NCI-H510A treated with DMSO at 0.1 percent for 48 hours (cell line): Measurements from ENCODE around the gene BTBD2.
A peak's percentile ranks its signal among the peaks of the same experiment; 100 is the strongest.
"Not testable (repeated sequence)": the region's sequence is repeated elsewhere in the genome, so short reads cannot be mapped to it uniquely, and the experiment has no call there.

ENCODE experiments used
- DNase-seq: peaks from one replicate; lab custom pipeline; 2025; lab: John Stamatoyannopoulos, UW

The BTBD2 gene

DNA sequence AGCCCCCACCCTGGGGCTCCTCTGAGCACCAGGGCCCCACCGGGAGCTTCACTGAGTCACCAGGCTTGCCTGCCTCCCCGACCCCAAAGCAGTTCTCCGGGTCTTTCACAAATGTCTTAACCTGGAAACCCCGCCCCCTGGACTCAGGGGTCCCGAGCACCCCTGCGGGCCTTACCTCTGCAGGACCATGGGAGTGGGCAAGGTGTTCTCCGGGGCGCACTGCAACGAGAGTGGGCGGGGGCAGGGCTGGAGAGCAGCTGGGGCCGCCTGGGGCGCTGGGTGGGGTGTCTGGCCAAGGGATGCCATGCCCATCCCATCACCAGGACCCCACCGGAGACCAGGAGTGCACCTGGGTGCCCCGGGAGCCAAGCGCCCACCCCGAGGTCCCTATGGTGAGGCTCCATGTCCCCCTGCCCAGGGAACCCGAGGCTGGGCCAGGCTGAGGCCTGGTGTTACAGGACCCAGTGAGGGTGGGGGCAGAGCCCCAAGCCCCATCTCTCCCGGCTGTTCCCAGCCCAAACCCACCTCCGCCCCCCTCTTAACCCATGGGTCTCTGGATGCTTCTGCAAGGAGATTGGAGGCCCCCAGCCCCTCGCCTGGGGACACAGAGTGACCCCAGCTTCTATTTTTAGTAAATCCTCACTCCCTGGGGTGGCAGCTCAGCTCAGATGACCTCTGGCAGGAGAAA lies 24.6 kb upstream of the BTBD2 start:
- no peak for DNase-seq

DNA sequence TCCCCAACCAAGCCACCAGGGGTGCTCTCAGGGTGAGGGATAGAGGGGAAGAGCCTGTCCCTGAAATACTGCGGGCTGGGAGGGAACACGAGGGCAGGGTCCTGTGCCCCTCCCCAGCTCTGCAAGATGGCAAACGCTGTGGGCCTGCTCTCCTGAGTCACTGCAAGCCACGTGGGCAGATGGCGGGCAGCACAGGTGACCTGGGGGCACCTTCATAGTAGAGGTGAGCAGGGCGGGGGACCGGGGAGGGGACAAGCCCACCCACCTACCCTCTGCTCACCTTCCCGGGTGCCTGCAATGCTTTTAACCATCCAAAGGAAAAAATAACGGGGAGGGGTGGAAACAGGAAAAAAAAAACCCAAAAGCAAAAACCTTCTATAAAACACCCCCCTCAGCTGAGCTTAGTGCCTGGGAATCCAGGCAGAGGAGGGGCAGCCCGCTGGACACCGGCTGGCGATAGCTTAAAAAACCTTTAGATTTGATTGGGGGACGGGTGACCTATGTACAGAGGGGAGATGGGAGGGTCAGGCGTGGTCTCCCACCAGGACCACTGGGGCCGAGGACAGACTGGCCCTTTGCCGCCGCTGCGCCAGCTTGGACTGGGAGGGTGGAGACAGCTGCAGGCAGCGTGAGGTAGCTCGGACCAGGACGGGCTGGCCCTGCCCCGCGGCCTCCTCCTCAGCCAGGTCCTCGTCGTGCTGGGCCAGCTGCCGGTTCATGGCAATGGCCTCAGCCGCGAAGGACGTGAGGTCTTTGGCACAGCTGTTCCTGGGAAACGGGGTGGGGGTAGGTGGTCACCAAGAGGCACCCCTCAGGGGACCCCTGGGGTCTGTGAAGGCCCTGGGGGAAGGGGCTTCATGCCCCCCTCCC lies 23.8 kb upstream of the BTBD2 start:
- DNase-seq = no peak

DNA sequence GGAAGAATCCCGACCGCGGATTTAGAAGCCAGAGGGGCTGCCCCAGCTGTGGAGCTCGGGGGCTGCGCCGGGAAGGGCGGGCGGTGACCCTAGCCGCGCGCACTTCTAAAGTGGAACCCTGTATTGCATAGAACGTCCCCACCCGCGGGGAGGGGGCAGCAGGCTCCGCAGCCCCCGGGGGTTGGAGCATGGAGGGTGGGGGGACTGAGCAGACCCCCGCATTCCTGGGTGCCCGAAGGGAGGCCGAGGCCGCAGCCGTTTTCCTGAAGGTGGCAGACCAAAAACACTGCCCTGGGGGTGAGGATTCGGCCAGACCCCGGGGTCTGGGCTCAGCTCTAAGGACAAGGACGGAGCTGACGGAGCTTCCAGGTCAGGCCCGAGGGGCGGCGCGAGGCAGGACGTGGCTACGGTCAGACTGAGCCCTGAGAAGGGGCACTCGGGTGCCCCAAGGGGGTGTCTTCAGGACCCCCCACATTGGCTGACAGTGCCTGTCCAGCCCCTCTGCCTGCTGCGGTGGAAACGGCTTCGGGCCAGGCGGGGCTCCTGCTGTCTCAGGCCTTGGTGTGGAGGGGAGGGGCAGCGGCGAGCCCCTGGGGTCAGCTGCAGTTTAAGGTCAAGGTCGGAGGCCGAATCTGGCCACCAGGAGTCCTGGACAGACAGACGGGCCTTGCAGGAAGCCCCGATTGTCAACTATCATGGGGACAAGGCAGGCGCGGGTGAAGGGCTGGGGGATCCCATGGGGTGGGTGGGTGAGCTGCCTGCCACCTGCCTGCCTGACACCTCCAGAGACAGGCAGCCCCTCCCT lies 23.0 kb upstream of the BTBD2 start:
- DNase-seq = no peak

DNA sequence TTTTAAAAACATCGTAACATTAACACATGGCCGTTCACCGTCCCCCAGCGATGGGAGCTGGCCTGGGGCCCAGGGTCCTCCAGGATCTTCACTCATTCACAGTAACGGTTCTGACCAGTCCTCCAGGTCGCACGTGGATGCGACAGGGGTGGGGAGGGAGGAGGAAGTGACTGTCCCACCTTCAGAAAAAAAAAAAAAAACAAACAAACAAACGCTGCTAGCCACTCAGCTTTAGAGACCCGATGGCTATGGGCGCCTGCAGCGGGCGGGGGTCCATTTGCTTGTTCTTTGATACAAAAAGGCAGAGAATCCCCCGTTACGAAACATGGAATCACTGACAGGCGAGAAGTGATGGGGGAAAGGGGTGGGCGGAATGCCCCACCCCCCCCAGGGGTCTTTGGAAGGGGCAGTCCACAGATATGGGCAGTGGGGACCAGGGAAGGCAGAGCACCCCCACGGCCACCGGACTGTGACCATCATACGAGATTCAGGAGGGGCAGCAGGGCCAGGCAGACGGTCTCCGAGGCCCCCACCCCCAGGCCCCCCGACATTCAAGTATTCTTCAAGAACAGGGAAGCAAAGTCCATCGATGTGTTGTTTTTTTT lies 22.2 kb upstream of the BTBD2 start:
- DNase-seq = no peak

DNA sequence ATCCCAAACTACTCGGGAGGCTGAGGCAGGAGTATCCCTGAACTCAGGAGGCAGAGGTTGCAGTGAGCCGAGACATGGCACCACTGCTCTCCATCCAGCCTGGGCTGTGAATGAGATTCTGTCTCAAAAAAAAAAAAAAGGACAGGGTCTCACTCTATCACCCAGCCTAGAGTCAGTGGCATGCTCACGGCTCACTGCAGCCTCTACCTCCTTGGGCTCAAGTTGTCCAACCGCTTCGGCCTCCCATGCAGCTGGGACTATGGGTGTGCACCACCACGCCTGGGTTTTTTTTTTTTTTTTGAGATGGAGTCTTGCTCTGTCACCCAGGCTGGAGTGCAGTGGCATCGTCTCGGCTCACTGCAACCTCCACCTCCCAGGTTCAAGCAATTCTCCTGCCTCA lies 20.9 kb upstream of the BTBD2 start:
- no peak for DNase-seq

DNA sequence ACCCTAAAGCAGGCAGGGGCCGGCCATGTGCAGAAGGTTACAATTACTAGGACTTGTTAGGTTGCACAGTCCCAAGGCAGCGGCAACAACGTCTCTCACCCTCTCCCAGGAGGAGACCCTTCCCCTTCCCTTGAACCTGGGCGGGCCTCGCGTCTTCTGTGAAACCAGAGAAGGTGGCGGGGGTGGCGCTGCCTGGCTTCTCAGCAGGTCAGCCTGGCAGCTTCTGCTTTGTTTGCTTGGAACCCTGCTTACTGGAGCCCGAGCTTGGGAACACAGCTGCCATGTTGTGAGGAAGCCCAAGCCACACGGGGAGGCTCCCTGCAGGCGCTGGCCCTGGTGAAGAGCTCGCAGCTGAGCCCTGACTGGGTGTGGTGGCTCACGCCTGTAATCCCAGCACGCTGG lies 20.1 kb upstream of the BTBD2 start:
- no peak for DNase-seq

DNA sequence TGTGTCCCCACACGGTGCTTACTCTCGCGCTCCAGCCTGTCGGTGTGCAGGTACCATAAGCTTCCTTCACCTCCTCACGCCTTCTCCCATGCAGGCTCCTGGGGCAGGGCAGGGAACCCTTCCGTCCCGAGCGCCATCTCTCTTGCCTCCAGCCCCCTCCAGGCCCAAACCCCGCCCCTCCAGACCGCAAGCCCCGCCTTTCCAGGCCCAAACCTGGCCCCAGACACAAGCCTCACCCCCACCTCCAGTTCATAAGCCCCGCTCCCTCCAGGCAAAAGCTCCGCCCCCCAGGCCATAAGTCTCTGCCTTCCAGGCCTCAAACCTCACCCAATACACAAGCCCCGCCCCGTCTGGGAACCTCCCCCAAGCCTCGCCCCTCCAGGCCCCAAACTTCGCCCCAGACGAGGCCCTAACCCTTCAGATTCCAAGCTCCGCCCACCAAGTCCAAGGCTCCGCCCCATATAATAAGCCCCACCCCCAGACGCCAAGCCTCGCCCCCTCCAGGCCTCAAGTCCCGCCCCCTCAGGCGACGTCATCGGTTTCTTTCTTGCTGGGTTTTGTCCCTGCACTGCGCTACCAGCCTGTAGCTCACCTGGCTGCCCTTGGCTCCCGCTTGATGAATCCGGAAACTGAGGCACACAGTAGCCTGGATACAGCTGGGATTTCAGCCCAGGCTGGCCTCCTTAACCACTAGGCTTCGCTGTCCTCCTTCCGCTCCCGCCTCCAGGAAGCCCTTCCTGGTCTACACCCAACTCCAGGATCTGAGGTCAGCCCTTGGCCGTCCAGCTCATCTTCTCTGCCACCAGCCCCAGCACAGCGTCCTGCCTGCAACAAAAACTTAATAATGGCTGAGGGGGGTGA lies 19.4 kb upstream of the BTBD2 start:
- no peak for DNase-seq

DNA sequence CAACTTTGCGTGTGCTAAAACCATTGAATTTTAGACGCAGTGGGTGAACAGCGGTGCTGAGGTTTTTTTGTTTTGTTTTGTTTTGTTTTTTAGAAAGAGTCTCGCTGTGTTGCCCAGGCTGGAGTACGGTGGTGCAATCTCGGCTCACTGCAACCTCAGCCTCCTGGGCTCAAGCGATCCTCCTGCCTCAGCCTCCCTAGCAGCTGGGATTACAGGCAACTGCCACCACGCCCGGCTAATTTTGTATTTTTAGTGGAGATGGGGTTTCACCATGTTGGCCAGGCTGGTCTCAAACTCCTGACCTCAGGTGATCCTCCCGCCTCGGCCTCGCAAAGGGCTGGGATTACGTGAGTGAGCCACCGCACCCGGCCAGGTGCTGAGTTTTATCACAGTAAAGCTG lies 18.7 kb upstream of the BTBD2 start:
- DNase-seq = not testable (repeated sequence)

DNA sequence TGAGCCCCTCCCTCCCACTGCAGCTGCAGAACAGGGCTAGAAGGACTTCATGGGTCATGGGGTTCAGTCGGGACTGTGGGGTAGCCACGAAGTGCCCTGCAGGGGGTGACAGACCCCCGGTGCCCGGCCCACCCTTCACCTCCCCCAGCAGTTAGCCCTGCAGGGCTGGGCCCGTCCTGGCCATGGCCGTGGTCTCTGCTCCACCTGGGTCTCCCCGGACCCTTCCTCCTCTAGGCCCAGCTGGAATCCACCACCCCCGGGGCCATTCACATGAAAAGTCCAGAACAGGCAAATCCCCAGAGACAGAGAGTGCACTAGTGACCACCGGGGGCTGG lies 18.3 kb upstream of the BTBD2 start:
- no peak for DNase-seq

DNA sequence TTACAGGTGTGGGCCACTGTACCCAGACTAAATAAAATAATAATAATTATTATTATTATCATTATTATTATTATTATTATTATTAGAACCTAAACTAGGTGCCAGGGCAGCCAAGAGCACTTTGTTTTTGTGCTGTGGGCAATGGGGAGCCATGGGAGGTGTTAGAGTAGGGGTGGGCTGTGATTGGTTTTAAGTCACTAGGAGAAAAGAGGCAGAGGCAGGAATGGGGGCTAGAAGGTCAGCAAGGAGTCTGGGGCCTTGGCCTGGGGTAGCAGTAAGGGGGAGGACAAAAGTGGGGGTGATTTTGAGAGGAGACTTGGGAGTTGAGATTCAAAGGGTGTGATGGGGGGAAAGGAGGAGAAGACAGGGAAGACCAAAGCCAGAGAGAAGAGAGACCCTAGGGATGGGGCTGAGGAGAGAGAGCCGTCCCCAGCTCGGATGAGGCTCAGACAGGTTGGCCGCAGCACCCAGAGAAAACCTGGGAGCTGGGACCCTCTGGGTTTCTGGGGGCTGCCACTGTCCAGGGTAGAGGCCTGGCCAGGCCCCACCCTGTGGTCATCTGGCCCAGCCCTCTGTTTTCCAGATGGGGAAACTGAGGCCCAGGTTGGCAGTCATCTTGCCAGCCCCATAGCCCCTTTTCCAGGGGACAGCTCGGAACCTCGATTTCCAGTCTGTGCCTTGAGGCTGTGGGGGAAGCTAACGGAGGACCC lies 17.8 kb upstream of the BTBD2 start:
- no peak for DNase-seq

DNA sequence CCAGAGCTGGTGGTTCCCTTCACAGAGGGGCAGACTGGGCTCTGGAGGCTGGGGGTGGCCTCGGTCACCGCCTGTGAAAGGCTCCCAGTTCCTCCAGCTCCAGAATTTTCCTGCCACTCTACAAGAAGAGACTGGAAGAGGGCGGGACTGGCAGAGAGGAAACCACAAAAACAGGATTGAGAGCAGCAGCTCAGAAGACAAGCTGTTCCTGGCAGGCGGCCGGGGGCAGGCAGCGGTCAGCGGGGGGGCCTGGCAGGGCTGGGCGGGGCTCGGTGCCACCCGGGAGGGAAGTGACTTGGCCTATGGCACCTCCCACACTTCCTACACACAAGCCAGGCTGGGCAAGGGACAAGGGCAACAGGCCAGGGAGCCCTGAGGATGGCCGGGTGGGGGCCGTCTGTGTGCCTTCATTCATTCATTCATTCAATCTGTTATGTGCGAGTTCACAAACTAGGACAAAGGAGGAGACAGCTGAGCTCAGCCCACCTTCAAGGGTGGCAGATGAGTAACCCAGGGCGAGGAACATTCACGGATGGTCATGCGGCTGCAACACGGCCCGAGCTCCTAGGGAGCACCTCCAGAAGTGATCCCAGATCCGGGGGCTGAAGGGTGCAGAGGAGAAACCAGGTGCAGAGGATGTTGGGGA lies 16.9 kb upstream of the BTBD2 start:
- DNase-seq = peak; percentile 81

DNA sequence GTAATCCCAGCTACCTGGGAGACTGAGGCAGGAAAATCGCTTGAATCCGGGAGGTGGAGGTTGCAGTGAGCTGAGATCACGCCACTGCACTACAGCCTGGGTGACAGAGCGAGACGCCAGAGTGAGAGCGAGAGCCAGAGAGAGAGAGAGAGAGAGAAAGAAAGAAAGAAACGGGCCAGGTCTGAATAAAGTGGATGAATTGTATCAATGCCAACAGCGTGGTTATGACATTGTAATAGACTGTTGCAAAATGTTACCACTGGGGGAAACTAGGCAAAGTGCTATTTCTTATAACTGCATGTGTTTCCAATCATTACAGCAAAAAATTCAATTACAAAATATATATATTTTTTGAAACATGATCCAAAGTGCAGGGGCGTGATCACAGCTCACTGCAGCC lies 11.8 kb upstream of the BTBD2 start:
- DNase-seq = no peak

DNA sequence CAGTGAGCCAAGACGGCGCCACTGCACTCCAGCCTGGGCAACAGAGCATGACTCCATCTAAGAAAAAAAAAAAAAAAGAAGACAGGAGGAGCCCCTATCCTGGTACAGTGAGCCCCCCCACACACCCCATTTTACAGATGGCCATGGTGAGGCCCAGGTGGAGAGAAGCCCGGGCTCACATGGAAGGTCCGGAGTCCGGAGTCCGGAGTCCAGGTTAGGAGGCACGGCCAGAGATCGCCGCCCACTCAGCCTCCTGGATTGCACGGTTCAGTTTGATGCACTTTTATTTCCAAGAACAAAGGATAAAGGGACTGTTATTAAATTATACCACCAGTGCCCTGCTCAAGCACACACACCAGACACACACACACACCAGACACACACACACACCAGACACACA lies 11.3 kb upstream of the BTBD2 start:
- DNase-seq = no peak

DNA sequence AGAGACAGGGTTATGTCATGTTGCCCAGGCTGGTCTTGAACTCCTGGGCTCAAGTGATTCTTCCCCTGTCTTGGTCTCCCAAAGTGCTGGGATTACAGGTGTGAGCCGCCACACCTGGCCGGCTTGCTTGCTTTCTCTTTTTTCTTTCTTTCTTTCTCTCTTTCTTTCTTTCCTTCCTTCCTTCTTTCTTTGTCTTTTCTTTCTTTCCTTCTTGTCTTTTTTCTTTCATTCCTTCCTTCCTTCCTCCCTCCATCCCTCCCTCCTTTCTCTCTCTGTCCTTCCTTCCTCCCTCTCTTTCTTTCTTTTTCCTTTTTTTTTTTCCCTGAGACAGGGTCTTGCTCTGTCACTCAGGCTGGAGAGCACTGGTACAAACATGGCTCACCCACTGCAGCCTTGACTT lies 6.8 kb upstream of the BTBD2 start:
- DNase-seq = no peak

DNA sequence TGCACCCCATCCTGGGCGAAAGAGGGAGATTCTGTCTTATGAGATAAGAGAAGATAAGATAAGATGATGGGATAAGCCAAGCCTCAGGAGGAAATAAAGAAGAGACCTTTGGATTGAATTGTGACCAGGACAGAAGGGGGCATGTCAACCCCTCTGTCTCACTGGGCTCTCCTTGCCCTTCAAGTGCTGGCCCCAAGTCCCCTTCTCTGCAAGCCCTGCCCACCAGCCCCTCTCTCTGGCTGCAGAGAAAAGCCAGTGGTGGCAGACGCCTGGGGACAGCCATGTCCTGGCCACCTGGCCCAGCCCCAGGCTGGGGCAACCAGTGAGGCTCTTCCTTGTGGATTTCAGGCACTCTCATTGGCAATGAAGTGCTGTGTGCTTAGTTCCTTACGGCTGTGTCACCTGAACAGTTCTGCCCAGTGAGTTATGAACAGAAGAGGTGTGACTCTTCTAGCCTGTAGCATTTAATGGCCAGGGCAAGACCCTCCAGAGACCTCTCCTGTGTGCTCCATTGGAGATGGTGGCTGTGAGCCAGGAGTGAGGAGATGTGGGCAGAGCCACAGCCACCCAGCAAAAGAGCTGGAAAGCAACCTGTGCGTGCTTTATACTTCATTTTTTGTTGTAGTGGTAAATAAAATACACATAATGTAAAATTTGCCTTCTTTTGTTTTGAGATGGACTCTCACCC lies 6.1 kb upstream of the BTBD2 start:
- DNase-seq = no peak

DNA sequence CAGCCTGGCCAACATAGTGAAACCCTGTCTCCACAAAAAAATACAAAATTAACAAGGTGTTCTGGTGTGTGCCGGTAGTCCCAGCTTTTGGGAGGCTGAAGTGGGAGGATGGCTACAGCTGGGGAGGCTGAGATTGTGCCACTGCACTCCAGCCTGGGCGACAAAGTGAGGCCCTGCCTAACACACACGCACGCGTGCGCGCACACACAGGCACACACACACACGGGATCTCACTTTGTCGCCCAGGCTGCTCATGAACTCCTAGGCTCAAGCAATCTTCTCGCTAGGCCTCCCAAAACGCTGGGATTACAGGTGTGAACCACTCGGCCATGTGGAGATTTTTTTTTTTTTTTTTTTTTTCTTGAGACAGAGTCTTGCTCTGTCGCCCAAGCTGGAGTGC lies 3.2 kb upstream of the BTBD2 start:
- DNase-seq = no peak

DNA sequence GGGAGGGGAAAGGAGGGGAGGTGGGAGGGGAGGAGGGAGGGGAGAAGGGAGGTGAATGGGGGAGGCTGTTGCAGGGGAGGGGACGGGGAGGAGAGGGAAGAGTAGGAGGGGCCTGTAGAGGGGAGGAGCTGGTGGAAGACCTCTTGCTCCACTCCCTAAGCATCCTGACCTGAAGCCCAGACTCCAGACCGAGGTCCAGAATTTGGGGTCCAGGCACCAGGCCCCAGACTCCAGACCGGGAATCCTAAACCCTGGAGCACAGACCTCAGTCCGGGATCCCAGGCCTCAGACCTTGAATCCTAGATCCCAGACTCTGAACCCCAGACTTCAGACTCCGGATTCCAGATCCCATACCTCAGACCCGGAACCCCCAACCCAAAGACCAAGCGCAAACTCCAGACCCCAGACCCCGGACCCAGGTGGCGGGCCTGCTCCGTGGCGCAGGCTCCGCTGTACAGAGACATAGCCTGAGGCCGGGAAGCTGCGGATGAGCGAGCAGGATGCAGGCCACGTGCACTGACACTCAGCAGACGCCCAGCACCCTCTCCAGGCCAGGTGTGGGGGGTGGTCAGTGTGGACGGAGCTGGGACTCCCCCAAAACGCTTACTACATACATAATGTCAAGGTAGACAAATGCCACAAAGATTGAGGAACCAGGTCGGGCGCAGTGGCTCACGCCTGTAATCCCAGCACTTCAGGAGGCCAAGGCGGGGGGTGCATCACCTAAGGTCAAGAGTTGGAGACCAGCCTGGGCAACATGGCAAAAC lies 710 bp upstream of the BTBD2 start:
- DNase-seq = peak; percentile 49

DNA sequence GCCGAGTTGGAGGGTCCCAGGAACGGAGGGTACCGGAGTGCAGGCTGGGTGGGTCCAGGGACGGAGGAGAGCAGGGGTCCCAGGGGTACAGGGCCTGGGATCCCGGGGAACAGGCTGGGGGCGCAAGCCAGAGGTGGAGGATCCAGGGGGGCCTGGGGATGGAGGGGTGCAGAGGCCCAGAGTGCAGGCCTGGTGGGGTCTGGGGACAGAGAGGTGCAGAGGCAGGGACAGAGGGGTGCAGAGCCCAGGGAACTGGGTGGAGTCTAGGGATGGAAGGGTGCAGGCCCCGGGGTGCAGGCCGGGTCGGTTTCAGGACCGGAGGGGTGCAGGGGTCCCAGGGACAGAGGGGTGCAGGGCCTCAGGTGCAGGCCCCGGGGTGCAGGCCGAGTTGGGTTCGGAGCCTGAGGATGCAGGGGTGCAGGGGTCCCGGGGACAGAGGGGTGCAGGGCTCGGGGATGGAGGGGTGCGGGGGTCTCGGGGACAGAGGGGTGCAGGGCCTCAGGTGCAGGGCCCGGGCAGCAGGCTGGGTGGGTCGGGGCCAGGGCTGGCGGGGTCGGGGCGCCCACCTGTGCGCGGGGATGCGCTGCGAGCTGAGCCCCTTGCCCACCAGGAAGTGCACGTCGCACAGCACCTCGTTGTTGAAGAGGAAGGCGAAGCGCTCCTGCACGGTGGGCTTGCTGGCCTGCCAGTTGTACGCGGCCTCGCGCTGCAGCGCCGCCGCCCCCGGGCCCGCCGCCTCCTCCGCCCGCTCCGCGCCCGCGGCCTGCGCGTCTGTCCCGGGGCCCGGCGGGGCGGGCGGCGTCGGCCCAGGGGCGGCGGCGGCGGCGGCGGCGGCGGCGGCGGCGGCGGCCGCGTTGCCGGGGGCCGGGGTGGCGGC lies 545 bp downstream of the BTBD2 start:
- DNase-seq = no peak
